GM19240 (cell line): Measurements from ENCODE around the gene MAP3K5.

ENCODE experiments used
- DNase-seq: peaks from one replicate; pipeline ENCODE4 v3.0.0; 2011; ENCODE audit warnings: low spot score; ENCODE audit not compliant: insufficient read length

The MAP3K5 gene

GRCh38 chr6:136750696-136751521, 41.4 kb downstream of the MAP3K5 start:
- DNase-seq, result no peak

- DNase-seq, result no peak
These were observed 42.8 kb downstream of the MAP3K5 start for GRCh38 chr6:136749359-136749997.

- DNase-seq, result no peak
These were observed 44.8 kb downstream of the MAP3K5 start for GRCh38 chr6:136747507-136747906.

GRCh38 chr6:136745300-136745699, 47.0 kb downstream of the MAP3K5 start:
- DNase-seq, result no peak

GRCh38 chr6:136744889-136745288, 47.4 kb downstream of the MAP3K5 start:
- no peak for DNase-seq

GRCh38 chr6:136742125-136742524, 50.2 kb downstream of the MAP3K5 start:
- DNase-seq, result no peak

- no peak for DNase-seq
These were observed 52.0 kb downstream of the MAP3K5 start for GRCh38 chr6:136740050-136740974.

- no peak for DNase-seq
These were observed 52.8 kb downstream of the MAP3K5 start for GRCh38 chr6:136739501-136739900.

- no peak for DNase-seq
These were observed 53.2 kb downstream of the MAP3K5 start for GRCh38 chr6:136739071-136739470.

- no peak for DNase-seq
These were observed 53.6 kb downstream of the MAP3K5 start for GRCh38 chr6:136738692-136739057.

- no peak for DNase-seq
These were observed 54.2 kb downstream of the MAP3K5 start for GRCh38 chr6:136737871-136738691.

GRCh38 chr6:136737374-136737844, 54.9 kb downstream of the MAP3K5 start:
- no peak for DNase-seq

GRCh38 chr6:136736281-136736960, 55.9 kb downstream of the MAP3K5 start:
- DNase-seq, result no peak

- DNase-seq, result no peak
These were observed 57.3 kb downstream of the MAP3K5 start for GRCh38 chr6:136734977-136735376.

- DNase-seq, result no peak
These were observed 59.4 kb downstream of the MAP3K5 start for GRCh38 chr6:136732889-136733288.

- DNase-seq, result no peak
These were observed 62.4 kb downstream of the MAP3K5 start for GRCh38 chr6:136729832-136730231.

- DNase-seq, result no peak
These were observed 63.2 kb downstream of the MAP3K5 start for GRCh38 chr6:136728976-136729515.

- no peak for DNase-seq
These were observed 64.0 kb downstream of the MAP3K5 start for GRCh38 chr6:136728033-136728939.
